ENCODE results near the gene TMEM170B. TPM values are rescaled to one million over a fixed set of nuclear protein-coding genes. Genes with fewer than 3 reads are reported as not detected.

The TMEM170B gene
- total RNA-seq, 2 donors from 2014 or later: 0.39 to 1.1 TPM

DNA sequence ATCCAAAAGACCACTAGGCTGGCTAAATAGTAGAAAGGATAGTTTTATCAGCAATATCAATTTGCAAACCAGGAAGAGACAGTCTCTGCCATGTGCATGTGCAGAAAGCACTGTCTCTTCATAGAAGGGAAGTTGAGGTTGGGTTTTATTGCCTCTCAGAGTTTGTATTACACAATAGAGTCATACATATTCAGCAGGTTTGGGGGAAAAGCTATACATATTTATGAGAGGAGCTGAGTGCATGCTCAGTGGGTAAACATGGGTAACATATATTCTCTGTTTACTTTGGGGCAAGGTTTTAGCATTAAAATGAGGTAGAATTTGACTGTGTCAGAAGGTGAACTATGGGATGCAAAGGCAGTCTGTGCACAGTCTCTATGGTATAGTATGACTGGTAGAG, 14.9 kb downstream of the TMEM170B start:
- H3K27ac Mint-ChIP-seq: no peak overlapping the region
- H3K9me3 Mint-ChIP-seq: no peaks in the 10 kb centered on the region
- no peak for ATAC-seq
- no peak for DNase-seq (ENCODE audit: low spot score in 2 of 2)
- H3K36me3 Mint-ChIP-seq: peaks cover 0 to 5% of the 10 kb centered on the region in 2 donors

DNA sequence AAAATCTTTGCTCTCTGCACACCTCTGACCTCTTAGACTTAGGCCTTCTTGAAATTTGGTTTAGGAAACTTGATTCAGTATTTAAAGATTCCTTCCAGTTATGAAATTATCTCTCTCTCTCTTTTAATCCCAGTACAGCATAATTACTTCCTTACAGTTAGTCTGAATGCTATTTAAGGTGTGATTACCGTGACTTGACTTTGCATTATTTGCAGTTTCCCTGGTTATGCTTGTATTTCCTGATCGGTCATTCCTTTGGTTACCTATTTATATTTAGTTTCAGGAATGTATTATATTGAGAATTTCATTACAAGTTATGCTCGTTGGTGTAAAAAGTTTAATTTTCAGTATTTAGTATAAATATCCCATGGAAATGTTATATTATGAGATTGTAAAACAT, 16.3 kb downstream of the TMEM170B start:
- peaks cover 0 to 5% of the 10 kb centered on the region in 2 donors for H3K36me3 Mint-ChIP-seq
- DNase-seq (ENCODE audit: low spot score in 2 of 2): no peak
- H3K27ac Mint-ChIP-seq: no peak overlapping the region
- no peak for ATAC-seq
- H3K9me3 Mint-ChIP-seq: no peaks in the 10 kb centered on the region

DNA sequence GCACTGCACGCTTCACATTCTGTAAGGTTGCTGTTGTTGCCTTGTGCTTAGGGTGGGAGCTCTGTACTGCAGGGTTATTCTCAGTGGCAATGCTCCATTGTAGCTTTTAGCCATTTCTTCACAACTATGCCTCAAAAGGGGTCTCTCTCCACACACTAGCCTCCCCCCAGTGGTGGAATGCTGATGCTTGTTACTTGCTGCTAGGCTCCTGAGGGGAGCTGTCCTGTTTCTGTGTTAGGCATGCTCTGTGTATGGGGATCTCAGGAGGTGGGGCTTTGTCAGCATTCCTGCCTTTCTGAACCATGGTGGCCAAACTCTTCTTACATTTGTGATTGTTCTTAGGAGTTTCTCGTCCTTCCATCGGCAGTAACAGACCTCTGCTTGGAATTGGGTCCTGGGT, 18.8 kb downstream of the TMEM170B start:
- H3K27ac Mint-ChIP-seq: no peak overlapping the region
- H3K36me3 Mint-ChIP-seq: peaks cover 0 to 5% of the 10 kb centered on the region in 2 donors
- no peak for DNase-seq (ENCODE audit: low spot score in 2 of 2)
- no peak for ATAC-seq
- no peaks in the 10 kb centered on the region for H3K9me3 Mint-ChIP-seq

DNA sequence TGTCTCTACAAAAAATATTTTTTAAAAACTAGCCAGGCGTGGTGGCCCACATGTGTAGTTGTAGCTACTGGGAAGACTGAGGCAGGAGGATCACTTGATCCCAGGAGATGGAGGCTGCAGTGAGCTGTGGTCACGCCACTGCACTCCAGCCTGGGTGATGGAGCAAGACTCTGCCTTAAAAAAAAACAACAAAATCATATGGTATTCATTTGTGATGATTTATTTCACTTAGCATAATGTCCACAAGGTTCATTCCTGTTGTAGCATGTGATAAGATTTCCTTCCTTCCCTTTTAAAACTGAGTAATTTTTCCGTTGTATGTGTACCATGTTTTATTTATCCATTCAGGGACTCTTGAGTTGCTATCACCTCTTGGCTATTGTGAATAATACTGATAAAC, 26.2 kb downstream of the TMEM170B start:
- Mint-ChIP-seq H3K36me3 (no peaks in the 10 kb centered on the region), H3K27ac (no peak overlapping the region), H3K9me3 (no peaks in the 10 kb centered on the region)
- no peak for DNase-seq (ENCODE audit: low spot score in 2 of 2)
- no peak for ATAC-seq

DNA sequence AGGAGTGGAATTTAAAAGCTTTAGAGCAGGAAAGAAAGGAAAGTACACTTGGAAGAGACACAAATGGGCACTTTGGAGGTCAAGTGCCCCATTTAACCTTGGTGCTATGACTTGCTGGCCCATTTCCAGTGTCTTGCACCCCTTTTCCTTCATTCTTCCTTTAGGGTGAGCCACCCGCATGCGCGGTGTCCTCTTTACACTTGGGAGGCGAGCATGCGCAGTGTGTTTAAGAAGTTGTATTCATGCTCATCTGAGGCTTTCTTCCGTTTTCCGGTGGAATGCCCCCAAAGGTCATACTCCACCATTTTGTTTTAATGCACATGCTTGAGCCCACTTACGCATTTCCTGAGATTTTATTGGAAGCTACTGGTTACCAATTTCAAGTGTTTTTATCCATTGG, 29.1 kb downstream of the TMEM170B start:
- no peak for DNase-seq (ENCODE audit: low spot score in 2 of 2)
- ATAC-seq: no peak
- Mint-ChIP-seq H3K27ac (no peak overlapping the region), H3K36me3 (no peaks in the 10 kb centered on the region), H3K9me3 (no peaks in the 10 kb centered on the region)

DNA sequence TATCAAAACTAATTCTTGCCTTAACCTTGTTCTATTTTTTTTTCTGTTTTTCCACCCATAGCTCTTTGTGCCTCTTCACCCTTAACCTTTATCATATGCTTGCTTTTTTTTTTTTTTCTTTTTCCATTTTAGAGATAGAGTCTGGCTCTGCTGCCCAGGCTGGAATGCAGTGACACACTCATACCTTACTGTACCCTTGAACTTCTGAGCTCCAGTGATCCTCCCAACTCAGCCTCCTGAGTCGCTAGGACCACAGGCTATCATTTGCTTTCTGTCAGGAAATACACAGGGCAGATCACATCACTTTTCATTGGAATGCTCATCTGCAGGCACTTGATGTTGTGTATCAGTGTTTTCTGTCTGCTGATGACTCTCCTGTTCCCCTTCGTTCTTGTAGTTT, 33.5 kb downstream of the TMEM170B start:
- ATAC-seq (no peak), DNase-seq (ENCODE audit: low spot score in 2 of 2) (no peak)
- no peaks in the 10 kb centered on the region for H3K9me3 Mint-ChIP-seq
- no peak overlapping the region for H3K27ac Mint-ChIP-seq
- H3K36me3 Mint-ChIP-seq: no peaks in the 10 kb centered on the region

DNA sequence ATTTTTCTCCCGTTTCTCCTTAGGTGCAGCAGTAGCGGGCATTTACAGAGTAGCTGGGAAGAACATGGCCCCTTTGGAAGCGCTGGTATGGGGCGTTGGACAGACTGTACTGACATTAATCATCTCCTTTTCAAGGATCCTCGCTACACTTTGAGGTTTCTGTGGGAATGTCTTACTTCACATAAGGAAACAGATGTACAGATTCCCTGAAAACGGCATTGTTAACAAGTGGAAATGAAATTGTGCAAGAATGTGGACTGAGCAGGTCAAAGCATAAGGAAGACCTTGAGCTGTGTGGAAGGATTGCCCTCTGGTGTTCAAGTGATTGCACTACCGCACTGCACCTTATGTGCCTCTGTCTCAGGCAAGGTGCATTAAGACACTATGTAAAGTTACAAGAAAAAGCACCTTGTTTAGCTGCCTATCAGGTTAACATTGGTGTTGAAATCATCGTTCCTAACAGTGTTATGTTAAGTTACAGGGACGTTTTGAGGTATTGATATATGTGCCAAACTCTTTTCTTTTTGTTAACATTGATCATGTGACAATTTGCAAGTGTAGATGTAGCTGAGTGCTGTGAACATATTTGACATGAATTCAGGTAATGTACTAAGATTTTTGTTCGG, 38.0 kb downstream of the TMEM170B start:
- no peaks in the 10 kb centered on the region for H3K36me3 Mint-ChIP-seq
- ATAC-seq: peak; percentile 91 to 93

DNA sequence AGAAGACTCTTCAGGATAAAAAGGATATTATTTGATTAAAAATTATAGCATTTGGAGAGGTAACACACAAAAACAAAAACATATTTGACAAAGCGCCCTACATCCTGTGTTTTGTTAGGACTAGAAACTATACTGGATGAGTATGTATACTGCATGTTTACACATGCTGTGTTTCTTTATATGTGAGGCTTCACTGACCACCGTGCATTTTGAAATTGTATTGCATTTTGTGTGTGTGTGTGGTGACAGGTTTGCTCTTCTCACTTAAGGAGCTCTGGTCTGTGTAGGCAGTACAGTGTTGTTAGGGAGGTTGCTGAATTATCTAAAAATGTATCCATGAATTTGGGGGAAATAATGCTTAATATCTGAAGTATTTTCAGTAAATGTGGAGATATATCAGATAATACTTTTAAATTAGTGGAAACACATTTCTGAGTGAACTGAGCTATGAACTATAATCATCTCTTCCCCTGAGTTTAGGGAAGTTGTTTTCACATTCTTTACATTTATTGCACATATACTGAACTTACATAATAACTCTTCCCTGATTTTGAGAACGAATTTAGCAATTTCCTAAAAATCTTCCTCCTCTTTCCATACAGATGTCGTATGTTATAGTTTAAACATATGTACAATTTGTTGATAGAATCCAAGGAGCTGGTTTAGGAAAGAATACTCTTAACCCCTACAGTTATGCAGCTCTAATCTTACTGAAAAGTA, 43.3 kb downstream of the TMEM170B start:
- no peak for ATAC-seq
- H3K9me3 Mint-ChIP-seq: no peaks in the 10 kb centered on the region
- no peak overlapping the region for H3K27ac Mint-ChIP-seq

More for the DNA sequence above, 38.0 kb downstream of the TMEM170B start:
- DNase-seq (ENCODE audit: low spot score in 2 of 2): peak in 1 of 2 donors; percentile 43
- no peak overlapping the region for H3K27ac Mint-ChIP-seq
- H3K9me3 Mint-ChIP-seq: no peaks in the 10 kb centered on the region

DNA sequence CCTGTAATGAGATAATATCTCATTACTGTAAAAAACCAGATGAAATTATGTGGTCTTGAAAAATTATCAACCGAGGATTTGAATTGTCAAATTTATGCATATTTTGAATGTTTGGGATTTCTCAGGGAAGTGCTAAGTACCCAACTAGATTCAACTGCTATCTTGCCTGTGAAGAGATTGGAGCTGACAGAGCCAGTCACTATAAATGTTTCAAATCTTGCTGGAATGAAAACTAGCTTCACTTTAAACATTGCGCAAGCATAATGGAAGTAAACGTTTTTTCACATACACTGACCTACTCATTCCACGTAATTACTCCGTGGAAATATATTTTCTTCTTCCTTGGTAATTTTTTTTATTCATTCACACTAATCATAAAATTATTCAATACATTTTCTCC, 46.7 kb downstream of the TMEM170B start:
- no peak overlapping the region for H3K27ac Mint-ChIP-seq
- DNase-seq (ENCODE audit: low spot score in 2 of 2): no peak
- H3K9me3 Mint-ChIP-seq: no peaks in the 10 kb centered on the region
- no peaks in the 10 kb centered on the region for H3K36me3 Mint-ChIP-seq
- no peak for ATAC-seq

More for the DNA sequence above, 43.3 kb downstream of the TMEM170B start:
- no peak for DNase-seq (ENCODE audit: low spot score in 2 of 2)
- no peaks in the 10 kb centered on the region for H3K36me3 Mint-ChIP-seq

DNA sequence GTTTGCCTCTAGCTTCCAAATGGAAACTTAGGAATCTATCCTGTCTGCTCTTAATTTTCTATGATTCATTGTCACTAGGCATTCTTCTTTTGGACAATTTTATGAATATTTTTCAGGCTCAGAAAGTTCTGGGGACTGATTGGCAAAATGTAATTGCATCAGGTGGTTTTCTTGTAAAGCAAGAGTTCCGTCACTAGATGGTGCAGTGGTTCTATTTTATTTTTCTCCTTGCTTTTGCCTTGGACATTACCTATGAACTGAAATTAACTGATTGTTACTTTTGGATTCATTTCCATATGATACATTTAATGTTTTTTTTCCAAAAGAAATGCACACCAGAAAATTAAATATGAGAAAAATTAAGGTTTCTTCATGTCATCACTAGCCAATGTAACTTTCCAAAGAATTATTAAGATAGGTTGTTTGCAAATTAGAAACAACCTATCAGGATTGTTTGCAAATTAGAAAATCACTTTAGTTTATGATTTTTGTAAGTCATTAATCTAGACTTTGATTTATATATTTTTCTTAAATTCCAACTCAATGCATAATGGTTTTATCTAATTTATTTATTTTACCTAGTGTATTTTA, 48.0 kb downstream of the TMEM170B start:
- H3K9me3 Mint-ChIP-seq: no peaks in the 10 kb centered on the region
- H3K27ac Mint-ChIP-seq: no peak overlapping the region
- H3K36me3 Mint-ChIP-seq: no peaks in the 10 kb centered on the region
- ATAC-seq (no peak), DNase-seq (ENCODE audit: low spot score in 2 of 2) (no peak)

DNA sequence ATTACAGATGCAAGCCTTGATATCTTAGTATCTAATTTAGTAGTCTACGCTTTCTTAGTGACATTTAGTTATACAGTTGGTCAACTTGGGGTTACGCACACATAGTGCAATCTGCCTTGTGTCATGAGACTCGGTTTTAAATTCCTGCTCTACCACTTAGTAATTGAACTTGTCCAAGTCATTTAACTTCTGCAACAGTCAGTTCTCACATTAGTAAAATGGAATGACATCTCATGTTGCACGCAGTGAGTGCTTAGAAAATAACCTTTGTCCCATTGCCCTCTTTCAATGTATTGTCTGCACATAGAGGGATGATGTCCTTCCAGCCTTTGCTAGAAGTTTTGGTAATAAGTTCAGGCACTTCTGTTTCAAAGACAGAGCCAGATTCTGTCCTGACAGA, 48.6 kb downstream of the TMEM170B start:
- DNase-seq (ENCODE audit: low spot score in 2 of 2): no peak
- Mint-ChIP-seq H3K27ac (no peak overlapping the region), H3K36me3 (no peaks in the 10 kb centered on the region), H3K9me3 (no peaks in the 10 kb centered on the region)
- no peak for ATAC-seq

DNA sequence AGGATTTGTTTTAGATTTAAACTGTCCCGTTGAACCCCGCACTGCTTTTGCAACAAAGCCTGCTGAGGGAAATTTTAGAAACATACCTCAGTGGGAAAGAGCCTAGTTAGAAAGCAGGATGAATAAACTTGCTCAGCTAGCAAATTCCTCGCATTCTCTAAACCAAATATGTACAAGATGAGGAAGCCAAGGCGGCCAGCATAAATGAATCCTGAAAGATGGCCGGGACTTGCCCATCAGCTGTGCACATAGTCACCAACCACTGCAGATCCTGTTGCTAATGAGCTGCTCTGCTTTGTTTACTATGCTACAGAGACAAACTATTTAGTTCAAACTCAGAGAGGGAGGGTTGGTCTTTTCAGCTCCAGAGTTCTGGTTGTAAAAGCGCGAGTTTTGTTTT, 49.0 kb downstream of the TMEM170B start:
- no peaks in the 10 kb centered on the region for H3K9me3 Mint-ChIP-seq
- ATAC-seq (no peak), DNase-seq (ENCODE audit: low spot score in 2 of 2) (no peak)
- no peaks in the 10 kb centered on the region for H3K36me3 Mint-ChIP-seq
- H3K27ac Mint-ChIP-seq: no peak overlapping the region

DNA sequence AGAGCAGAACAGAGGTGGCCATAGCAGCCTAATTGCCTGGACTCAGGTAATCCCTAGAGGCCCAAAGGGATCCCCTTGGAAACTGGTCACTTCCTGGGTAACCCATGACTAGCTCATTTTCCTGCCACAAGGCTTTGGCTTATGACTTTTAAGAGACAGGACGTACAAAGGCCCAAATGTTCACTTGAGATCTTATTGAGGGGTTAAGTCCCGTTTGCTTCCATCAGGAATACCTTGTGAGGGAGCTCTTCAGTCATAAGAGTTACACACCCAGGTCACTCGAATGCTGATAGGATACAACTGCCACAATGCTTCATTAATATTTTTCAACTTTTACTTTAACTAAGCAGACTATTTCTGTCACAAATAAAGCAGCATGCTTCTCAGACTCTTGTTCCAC, 51.7 kb downstream of the TMEM170B start:
- Mint-ChIP-seq H3K27ac (no peak overlapping the region), H3K36me3 (no peaks in the 10 kb centered on the region), H3K9me3 (no peaks in the 10 kb centered on the region)
- DNase-seq (ENCODE audit: low spot score in 2 of 2): no peak
- ATAC-seq: no peak

DNA sequence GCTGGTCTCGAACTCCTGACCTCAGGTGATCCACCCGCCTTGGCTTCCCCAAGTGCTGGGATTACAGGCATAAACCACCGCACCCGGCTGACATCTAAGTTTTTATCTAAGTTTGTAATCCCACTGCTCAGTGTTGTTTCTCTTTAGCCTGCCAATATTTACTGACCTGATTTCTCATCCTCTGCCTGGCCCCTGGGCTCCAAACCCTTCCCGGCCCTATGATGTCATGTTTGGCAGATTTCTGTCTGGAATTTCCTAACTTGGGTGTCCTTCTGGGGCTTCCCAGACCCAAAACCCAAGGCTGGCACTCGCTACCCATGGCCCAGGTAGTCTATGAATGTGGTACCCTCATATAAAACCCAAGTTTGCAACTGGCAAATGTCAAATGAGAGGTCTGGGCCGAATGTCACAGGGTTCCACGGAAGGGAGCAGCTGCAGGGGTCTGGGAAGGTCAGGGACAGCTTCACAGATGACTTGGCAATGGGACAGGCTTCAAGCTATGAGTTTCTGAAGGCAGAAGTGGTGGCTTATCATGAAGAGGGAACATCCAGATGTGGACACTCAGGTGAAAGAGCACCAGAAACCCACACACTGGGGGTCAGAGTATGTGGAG, 54.9 kb downstream of the TMEM170B start:
- DNase-seq (ENCODE audit: low spot score in 2 of 2) (no peak), ATAC-seq (no peak)
- Mint-ChIP-seq H3K27ac (no peak overlapping the region), H3K36me3 (no peaks in the 10 kb centered on the region), H3K9me3 (no peaks in the 10 kb centered on the region)

DNA sequence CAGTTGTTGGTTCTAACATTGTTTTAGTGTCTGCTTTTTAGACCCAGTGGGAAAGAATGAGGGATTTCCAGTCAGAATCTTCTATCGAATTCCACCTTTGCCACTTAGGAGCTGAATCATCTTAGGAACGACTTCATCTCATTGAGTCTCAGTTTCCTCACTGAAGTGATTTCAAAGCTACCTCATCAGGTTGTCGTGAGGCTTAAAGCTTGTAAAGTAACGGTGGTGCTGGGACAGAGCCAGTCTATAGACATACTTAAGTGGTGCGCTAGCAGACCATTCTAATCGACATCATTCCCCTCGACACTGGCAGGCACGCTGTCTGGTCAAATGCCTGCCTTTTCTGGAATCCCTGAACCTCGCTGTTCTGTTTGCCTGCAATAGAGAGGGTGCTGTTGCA, 55.5 kb downstream of the TMEM170B start:
- no peak for DNase-seq (ENCODE audit: low spot score in 2 of 2)
- no peak overlapping the region for H3K27ac Mint-ChIP-seq
- no peaks in the 10 kb centered on the region for H3K36me3 Mint-ChIP-seq
- ATAC-seq: no peak
- no peaks in the 10 kb centered on the region for H3K9me3 Mint-ChIP-seq

DNA sequence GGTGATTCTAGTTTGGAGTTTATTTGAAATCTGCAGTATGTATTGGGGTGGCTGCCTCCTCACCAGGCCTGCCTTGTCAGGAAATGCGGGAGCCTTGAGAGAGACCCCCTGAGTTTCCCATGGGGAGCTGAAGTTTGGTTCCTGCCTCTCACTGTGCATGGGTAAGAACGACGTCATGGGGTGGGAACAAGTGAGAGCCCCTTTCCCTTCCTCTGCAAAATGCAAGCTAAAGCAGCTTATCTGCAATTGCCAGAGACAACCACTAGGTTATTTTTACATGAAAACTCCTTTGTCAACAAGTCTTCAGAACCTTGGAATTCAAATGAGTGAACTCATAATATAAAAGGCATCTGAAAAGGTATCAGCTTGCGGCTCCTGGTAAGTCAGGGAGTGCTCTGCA, 58.4 kb downstream of the TMEM170B start:
- DNase-seq (ENCODE audit: low spot score in 2 of 2): no peak
- Mint-ChIP-seq H3K9me3 (no peaks in the 10 kb centered on the region), H3K27ac (no peak overlapping the region), H3K36me3 (no peaks in the 10 kb centered on the region)
- no peak for ATAC-seq

DNA sequence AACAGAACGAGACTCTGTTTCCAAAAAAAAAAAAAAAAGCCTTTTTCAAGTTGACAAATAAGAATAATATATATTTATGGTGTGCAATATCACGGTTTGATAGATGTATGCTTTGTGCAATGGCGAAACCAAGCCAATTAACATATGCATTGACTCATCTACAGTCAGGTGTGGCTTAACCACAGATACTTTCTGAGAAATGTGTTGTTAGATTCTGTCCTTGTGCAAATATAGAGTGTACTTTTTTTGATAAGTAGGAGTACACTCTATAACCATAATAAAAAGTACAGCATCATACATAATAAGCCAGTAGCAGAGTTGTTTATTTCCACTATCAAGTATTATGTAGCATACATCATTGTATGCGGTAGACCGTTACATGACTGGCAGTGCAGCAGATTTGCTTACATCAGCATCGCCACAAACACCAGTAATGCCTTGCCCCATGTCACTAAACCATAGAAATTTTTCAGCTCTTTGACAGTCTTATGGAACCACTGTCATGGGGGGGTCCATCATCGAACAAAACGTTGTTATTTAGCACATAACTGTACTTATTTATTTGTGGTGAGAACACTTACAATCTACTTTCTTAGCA, 59.2 kb downstream of the TMEM170B start:
- H3K27ac Mint-ChIP-seq: no peak overlapping the region
- H3K9me3 Mint-ChIP-seq: no peaks in the 10 kb centered on the region
- no peak for DNase-seq (ENCODE audit: low spot score in 2 of 2)
- ATAC-seq: peak; percentile 29 to 71
- no peaks in the 10 kb centered on the region for H3K36me3 Mint-ChIP-seq

Measured in activated naive CD4-positive, alpha-beta T cell treated with anti-CD3 and anti-CD28 coated beads, Interleukin-2, amount 50 U/mL, for 72 hours (primary cell).